GM19099 (cell line): ENCODE data around the gene PREX1.

Experiments used
- POLR2A ChIP-seq: IDR thresholded peaks from 3 replicates; pipeline ENCODE4 v1.6.1; 2011; ENCODE audit warnings: low read depth; ENCODE audit not compliant: insufficient read length; ENCODE audit errors: extremely low read depth

PREX1 gene

DNA sequence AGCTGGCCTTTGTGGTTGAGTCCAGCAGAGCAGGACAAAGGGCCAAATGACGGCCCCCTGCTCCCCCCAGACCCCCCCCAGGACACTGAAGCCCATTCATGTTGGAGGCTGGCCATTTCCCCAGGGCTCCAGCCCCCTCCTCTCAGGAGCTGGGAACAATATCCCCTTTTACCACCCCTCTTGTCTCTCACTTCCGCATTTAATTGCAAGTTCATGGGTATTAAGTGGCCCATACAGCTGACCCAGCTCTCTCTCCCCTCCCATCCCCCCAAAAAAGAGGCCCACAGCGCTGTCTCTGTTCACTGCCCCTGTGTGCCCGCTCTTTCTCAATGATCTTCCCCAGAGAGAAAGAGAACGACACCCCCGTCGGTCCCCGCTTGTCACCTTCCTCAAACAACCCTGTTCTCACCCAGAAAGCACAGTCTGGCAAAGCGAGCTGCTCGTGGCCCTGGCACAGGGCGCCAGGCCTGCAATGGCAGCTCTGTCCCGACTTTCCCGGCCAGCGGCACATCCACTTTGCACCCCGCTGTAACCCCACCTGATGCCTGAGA, 30.4 kb downstream of the PREX1 start:
- no peak for TF ChIP-seq POLR2A

DNA sequence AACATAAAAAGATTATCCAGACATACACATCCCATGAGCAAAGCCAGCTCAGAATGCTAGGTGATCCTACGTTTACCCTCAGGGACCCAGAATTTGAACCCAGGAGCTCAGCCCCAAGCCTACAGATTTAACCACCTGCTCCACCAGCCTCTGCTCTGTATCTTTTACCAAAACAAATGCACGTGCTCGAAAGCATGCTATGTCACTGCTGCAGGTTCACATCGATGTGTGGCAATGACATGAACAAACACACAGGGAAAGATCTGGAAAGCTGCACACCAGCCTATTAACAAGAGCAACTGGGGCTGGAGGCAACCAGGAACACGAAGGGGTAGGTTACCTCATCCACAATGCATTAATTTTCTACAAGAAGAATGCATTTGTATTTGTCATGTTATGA, 32.1 kb downstream of the PREX1 start:
- TF ChIP-seq POLR2A = no peak

DNA sequence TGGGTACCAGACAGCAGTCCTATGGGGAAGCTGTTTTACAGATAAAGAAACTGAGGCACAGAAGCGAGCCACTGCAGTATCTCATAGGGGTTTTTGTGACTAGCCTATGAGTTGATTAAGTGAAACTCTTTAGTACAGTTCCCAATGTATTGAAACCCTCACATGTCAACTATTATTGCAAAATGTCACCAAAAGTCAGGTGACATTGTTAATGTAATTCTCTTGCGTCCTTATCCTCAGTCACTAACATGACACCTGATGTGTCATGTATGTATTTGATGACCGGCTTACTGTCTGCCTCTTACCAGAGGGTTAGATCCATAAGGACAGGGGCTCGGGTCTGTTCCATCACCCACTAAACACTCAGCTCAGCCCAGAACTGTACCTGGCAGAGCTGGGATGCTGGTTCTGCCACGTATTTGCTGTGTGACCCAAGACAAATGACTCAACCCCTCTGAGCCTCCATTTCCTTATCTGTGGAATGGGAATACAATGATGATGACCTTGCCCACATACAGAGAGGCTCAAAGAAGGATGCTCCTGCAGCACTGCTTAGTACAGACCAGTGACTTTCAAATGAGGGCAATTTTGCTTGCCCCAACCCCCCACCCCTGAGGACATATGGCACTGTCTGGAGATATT, 32.9 kb downstream of the PREX1 start:
- no peak for TF ChIP-seq POLR2A

DNA sequence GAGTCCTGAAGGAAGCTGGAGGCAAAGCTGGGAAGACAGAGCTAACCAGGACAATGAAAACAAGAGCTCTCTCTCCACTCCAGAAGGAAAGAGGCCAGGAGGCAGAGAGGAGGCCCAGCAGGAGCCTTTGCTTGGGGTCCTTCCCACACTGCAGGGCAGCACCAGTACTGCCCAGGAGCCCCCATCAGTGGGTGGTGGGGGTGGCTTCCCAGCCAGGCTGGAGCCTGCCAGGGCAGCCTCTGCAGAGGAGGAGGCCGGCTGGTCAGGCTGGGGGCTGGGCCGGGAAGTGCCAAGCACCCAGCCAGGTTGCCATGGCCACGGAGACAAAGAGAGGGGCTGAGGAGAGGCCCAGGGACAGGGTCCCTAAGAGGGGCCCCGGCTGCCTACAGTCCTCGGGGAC, 33.4 kb downstream of the PREX1 start:
- TF ChIP-seq POLR2A = no peak

DNA sequence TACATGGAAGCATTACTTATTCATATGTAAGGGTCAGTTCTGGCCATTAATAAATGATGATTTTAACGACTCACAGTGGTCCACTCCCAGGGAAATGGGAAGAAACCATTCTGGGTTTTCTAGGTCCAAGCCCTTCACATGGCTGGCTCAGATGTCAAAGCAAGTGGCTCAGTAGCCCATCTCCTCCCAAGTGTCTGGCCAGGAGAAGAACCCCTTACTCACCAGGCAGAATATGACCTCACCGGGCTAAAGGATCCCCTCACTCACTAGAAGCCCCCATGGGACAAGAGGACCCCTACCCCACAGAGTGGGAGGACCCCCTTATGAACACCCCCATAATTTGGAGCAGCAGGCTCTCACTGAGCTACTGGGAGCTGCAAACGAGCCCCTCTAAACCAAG, 34.0 kb downstream of the PREX1 start:
- TF ChIP-seq POLR2A = no peak

DNA sequence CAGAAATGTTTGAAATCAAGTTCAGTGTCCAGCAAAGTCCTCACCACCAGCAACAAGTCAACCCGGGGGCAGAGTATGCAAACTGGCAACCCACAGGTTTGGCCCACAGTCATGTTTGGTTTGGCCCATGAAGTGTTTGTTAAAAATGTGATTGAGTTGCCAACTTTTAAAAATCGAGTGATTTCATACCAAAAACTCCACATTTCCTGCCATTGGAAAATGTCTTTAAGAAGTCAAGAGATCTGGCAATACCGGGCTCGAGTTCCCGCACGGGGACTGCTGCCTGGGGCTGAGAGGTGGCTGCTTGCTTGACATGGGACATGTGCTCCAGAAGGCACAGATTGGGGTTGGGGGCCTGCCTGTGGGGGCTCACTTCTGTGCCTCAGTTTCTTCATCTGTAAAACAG, 36.1 kb downstream of the PREX1 start:
- TF ChIP-seq POLR2A = no peak

DNA sequence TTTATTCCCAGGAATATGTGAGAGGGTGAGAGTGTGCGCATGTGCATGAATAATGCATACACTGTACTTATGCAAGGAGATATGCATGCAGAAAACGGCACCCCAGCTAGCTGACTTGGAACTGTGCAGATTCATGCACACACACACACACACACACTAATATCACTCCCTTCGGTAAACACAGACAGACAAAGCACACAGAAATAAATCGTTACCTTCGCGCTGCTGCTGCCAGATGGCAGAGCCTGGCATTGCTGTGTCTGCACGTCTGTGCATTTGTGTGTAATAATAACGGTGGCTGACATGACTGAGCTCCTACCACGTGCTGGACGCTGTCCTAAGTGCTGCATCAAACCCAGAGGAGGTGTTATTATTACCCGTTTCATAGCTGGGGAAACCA, 36.8 kb downstream of the PREX1 start:
- TF ChIP-seq POLR2A = no peak

DNA sequence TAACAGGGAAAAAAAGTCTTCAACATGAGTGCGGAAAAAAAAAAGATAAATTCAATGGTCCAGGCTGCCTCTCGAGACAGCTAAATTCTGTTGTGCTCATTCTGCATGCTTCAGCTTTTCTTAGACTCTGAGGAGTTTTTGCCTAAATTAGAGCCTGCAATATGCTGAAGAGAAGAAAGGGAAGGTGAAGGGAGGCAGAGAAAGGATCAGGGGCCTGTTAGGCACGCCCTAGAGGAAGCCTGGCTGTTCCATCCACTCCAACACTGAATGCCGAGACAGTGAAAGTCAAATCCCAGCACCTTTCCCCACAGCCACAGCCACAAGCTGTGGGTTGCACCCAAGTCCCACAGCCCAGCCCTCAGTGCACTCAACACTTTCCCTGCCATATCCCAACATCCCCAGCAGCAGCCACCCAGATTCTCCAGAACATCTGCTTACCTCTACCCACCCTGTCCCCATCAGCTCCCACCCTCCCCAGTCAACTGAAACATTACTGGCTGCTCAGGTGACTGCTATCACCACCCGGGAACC, 37.3 kb downstream of the PREX1 start:
- TF ChIP-seq POLR2A = no peak

DNA sequence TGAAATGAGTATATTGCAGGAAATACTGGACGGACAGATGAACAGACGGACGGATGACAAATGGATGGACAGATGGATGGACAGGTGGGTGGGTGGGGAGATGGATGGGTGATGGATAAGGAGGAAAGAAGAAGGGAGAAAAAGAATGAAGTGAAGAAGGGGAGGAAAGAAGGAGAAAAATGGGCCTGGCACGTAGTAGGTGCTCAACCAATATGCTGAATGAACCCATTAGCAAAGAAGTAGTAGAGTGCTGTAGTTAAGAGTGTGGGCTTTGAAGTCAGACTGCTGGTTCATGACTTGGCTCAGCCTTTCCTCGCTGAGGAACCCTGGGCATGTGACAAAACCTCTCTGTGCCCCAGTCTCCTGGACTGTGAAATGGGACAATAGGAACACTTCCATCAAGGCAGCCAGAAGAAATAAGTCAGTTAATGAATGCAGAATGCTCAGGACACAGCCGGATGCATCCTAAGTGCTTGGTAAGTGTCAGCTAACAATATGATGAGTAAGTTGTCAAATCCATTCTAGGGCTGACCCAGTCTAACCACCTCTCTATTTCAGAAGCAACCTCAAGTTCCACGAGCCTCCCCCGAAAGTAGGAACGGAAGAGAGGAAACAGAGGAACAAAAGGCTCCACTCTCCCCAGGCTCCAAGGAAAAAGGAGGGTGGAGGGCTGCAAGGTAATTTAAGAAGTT, 37.9 kb downstream of the PREX1 start:
- no peak for TF ChIP-seq POLR2A

DNA sequence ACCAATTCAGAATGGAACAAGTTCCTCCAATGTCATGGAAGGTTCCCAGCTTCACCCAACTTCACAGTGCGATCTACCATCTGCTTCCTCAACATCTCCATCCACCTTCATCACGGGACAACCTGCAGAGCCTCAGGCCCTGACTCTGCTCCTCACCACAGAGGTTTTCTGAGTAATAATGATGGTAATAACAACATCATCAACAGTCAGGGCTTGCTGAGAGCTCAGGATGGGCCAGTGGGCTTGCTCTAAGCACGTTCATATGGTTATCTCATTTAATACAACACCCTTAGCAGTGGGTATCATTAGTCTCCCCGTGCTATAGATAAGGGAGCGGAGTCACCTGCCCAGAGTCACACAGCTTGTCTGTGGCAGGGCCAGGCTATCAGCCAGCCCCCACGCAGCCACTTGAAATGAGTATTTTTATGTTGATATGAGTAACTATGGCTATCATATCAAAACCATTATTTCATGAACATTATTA, 38.6 kb downstream of the PREX1 start:
- no peak for TF ChIP-seq POLR2A

DNA sequence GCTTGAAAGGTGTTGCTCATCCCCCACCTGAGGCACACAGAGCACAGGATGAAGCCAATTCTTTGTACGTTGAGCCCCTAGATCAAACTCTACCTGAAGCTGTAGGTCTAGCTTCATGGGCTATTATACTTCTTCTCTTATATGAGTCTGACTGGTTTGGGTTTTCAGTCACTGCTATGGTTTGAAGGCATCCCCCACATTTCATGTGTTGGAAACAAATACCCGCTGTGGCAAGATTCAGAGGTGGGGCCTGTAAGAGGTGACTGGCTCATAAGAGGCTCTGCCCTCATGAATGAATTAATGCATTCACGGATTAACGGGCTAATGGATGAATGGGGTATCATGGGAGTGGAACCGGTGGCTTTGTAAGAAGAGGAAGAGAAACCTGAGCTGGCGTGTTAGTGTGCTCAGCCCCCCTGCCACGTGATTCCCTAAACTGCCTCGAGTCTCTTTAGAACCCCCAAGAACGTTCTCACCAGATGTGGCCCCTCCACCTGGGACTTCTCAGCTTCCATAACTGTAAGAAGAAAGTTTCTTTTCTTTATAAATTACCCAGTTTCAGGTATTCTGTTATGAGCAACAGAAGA, 39.2 kb downstream of the PREX1 start:
- TF ChIP-seq POLR2A = no peak

DNA sequence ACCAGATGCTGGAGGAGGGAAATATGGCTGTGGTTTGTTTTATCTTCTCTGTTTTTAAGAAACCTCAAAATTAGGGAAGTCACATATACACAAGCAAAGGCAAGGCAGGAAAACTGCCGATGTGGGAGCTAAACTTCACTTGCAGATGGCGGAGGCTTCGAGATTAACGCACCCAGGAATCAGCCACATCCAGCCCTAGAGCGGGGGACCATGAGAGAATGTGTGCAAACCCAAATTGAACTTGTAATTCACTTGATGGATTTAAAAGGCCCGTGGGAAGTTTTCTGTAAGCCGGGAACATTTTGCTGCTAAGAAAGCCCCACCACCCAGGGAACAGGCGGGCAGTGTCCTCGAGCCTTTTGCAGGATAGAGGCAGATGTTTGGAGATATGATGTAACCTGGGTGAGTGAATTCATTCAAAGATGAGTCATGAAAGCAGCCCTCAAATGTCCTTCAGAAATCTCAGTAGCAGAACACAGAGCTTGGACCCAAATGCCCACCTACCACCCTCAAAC, 39.9 kb downstream of the PREX1 start:
- TF ChIP-seq POLR2A = no peak

DNA sequence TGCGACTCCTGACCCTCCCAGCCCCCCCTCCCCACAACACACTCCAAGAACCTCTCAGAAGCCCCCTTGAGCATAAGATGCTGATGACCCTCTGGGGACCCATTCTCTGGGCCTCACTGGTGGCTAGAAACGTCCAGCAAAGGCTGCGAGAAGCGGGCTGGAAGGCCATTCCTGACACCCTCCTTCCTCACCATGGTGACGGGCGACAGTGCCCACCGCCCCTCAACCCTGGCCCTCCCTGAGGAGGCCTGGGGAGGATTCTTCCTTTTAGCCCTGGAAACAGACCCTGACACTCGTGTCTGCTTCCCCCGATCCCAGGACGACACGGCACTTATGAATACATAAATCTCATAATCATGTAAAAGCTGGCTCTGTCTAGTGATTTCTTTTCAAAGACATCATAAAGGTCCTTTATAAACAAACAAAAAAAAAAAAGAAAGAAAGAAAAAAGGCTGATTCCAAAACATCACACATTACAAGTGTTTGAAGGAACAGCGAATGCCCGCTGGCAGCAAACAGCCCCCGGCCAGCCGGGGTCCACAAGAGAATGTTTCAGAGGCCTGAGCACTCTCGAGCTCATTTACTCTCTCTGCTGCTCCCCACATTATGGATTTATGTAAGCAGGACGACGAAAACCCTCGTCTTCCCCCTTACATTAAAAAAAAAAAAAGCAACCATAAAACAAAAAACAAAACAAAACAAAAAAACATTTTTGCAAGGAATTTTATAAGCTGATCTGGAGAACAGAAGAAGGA, 40.7 kb downstream of the PREX1 start:
- no peak for TF ChIP-seq POLR2A

DNA sequence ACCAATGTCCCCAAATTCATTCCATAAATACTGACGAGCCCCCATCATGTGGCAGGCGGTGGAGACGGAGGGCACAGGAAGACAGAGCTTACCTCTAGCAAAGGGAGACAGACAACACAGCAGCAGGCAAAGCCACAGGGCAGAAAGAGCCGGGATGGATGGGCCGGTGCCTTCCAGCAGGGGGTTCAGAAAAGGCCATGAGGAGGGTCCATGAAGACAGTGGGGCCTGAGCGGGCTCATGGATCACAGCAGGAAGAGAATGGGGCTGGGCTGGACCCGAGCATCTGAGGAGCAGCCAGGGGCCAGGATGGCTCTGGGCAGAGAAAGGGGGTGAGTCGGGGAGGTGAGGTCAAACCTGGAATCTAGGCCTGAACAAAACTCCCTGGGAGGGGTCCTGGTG, 42.0 kb downstream of the PREX1 start:
- TF ChIP-seq POLR2A = no peak

DNA sequence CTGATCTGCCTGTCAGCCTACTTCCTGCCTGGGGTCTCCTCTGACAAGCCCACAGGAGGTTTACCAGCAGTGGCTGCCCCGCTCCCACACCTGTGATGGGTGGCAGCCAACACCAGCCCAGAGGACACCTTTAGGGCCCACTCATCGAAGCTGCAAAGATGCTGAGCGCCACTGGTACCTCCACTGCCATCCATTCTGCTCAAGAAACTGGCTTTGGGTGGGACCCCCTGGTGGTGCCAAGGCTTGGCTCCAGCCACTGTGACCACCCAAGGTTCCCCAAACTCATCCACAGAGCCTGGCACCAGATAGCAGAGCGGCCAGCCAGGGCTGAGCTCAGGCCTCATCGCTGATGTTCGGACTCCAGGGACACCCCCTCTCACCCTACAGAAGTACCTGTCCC, 42.5 kb downstream of the PREX1 start:
- no peak for TF ChIP-seq POLR2A
